ENCODE results near the gene GRB10.

DNA sequence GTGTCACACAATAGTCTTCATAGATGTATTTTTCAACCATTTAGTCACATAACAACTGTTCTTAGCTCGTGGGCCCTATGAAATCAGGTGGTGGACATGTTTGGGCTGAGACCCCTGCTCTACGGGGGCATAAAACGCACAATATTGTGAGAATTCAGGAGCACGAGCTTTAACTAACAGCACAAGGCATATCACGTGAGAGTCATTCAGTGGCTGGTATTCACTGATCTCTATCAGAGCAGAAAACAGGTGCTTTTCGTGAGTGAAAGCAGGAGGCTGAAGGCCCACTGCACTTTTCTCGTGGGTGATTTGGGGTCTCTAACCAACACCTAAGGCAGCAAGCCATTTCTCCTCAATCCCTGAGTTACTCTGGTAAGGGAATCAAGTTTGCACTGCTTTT lies 42.8 kb upstream of the GRB10 start:
- TF ChIP-seq, protein P1, sequence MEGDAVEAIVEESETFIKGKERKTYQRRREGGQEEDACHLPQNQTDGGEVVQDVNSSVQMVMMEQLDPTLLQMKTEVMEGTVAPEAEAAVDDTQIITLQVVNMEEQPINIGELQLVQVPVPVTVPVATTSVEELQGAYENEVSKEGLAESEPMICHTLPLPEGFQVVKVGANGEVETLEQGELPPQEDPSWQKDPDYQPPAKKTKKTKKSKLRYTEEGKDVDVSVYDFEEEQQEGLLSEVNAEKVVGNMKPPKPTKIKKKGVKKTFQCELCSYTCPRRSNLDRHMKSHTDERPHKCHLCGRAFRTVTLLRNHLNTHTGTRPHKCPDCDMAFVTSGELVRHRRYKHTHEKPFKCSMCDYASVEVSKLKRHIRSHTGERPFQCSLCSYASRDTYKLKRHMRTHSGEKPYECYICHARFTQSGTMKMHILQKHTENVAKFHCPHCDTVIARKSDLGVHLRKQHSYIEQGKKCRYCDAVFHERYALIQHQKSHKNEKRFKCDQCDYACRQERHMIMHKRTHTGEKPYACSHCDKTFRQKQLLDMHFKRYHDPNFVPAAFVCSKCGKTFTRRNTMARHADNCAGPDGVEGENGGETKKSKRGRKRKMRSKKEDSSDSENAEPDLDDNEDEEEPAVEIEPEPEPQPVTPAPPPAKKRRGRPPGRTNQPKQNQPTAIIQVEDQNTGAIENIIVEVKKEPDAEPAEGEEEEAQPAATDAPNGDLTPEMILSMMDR (conservative IDR thresholded peaks at IDR 0.05), result no peak
- no peak for TF ChIP-seq EZH2 (IDR thresholded peaks at IDR 0.05; ENCODE audit: low read depth)
